ENCODE data around the gene SLC35A1. TPM values are rescaled to one million over a fixed set of nuclear protein-coding genes. Genes with fewer than 3 reads are reported as not detected.

SLC35A1 gene
- total RNA-seq, 1 donor from 2014 or later, result 41.0 TPM

DNA sequence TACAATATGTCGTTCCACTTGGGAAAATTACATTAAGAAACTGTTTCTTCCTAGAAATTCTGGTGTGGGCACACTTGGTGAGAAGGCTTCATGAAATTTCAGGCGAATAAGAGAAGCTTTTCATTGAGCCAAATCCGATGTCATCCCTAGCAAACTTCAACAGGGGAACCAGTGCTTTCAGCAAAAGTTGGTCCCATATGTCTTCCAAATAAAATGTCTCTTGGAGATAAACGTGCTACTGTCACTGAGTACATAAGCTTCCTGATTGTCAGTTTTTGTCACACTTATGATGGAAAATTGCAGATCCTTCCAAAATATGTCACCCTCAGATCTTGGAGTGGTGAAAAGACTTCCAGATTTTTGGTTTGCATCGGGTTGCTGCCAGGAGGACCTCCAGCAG lies 31.1 kb upstream of the SLC35A1 start:
- TF ChIP-seq, protein P1, sequence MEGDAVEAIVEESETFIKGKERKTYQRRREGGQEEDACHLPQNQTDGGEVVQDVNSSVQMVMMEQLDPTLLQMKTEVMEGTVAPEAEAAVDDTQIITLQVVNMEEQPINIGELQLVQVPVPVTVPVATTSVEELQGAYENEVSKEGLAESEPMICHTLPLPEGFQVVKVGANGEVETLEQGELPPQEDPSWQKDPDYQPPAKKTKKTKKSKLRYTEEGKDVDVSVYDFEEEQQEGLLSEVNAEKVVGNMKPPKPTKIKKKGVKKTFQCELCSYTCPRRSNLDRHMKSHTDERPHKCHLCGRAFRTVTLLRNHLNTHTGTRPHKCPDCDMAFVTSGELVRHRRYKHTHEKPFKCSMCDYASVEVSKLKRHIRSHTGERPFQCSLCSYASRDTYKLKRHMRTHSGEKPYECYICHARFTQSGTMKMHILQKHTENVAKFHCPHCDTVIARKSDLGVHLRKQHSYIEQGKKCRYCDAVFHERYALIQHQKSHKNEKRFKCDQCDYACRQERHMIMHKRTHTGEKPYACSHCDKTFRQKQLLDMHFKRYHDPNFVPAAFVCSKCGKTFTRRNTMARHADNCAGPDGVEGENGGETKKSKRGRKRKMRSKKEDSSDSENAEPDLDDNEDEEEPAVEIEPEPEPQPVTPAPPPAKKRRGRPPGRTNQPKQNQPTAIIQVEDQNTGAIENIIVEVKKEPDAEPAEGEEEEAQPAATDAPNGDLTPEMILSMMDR (IDR thresholded peaks at IDR 0.05), result no peak
- Histone ChIP-seq H3K36me3 (no peaks in the 10 kb centered on the region), H3K4me3 (no peak overlapping the region), H3K9me3 (no peaks in the 10 kb centered on the region), H3K4me1 (no peaks in the 10 kb centered on the region), H3K27me3 (ENCODE audit: low read depth) (no peaks in the 10 kb centered on the region), H3K27ac (no peak overlapping the region)
- ATAC-seq (no peak), DNase-seq (no peak)
- intact Hi-C loops (cut with DNase I), result no loop called here

DNA sequence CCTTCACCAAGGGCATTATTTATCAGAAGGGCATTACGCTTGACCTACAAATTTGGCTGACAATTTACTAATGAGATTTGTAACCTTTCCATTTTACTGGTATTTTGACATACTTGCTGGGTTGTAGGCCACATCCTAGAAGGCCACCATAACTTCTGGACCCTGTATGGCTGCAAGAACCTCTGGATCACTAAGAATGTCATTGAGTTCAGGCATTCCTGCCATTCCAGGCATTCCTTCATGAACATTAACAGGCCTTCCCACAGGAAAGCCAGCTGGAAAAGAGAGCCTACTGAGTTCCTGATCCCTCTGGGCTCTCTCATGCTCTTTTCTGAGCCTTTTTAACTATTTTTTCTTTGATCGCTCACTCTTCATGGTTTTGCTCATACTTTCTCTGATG lies 28.4 kb upstream of the SLC35A1 start:
- intact Hi-C loops (cut with DNase I), result no loop called here
- no peak overlapping the region for H3K4me3 ChIP-seq
- no peaks in the 10 kb centered on the region for H3K9me3 ChIP-seq
- no peak overlapping the region for H3K27ac ChIP-seq
- no peaks in the 10 kb centered on the region for H3K36me3 ChIP-seq
- DNase-seq, result no peak
- no peak for ATAC-seq
- no peaks in the 10 kb centered on the region for H3K27me3 ChIP-seq (ENCODE audit: low read depth)
- no peaks in the 10 kb centered on the region for H3K4me1 ChIP-seq
- TF ChIP-seq, protein P1 (IDR thresholded peaks at IDR 0.05), result no peak

GRCh38 chr6:87465051-87465450 lies 7.7 kb upstream of the SLC35A1 start:
- TF ChIP-seq, protein P1 (IDR thresholded peaks at IDR 0.05), result no peak
- Histone ChIP-seq H3K9me3 (no peaks in the 10 kb centered on the region), H3K4me3 (no peak overlapping the region), H3K27me3 (ENCODE audit: low read depth) (no peaks in the 10 kb centered on the region), H3K27ac (no peak overlapping the region), H3K4me1 (no peaks in the 10 kb centered on the region), H3K36me3 (no peaks in the 10 kb centered on the region)
- DNase-seq, result no peak
- intact Hi-C loops (cut with DNase I), result no loop called here
- ATAC-seq, result no peak

GRCh38 chr6:87473419-87473903 lies 687 bp downstream of the SLC35A1 start:
- Histone ChIP-seq H3K27me3 (ENCODE audit: low read depth) (no peaks in the 10 kb centered on the region), H3K4me3 (peak overlapping the region; percentile 82), H3K9me3 (no peaks in the 10 kb centered on the region), H3K4me1 (peaks cover 35% of the 10 kb centered on the region), H3K27ac (peak overlapping the region; percentile 98), H3K36me3 (peaks cover 13% of the 10 kb centered on the region)
- peak; percentile 74 to 76 for ATAC-seq
- intact Hi-C loops (cut with DNase I), result no loop called here
- TF ChIP-seq, protein P1 (IDR thresholded peaks at IDR 0.05), result no peak
- peak; percentile 53 for DNase-seq

DNA sequence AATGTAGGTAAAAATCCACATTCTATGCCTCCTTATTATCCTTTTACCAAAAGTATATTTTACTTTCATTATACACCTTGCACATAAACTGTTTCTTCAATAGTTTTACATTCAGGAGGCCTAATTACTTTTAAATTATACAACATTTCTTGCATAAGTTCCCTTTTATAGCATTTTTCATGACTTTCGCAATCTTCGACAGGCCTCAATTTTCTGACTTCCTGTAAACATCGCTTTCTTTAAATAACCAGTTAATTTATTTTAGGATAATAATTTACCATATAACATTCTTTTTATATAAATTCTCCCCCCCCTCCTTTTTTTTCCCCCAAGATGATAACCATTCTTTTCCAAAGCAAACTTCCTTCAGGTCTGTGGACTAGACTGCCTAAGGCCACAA lies 9.2 kb downstream of the SLC35A1 start:
- intact Hi-C loops (cut with DNase I), result no loop called here
- H3K4me1 ChIP-seq, result peaks cover 8% of the 10 kb centered on the region
- no peak overlapping the region for H3K4me3 ChIP-seq
- peaks cover 17% of the 10 kb centered on the region for H3K36me3 ChIP-seq
- no peaks in the 10 kb centered on the region for H3K9me3 ChIP-seq
- no peak for ATAC-seq
- H3K27ac ChIP-seq, result no peak overlapping the region
- no peaks in the 10 kb centered on the region for H3K27me3 ChIP-seq (ENCODE audit: low read depth)
- no peak for DNase-seq
- TF ChIP-seq, protein P1 (IDR thresholded peaks at IDR 0.05), result no peak

GRCh38 chr6:87482366-87482765 lies 9.6 kb downstream of the SLC35A1 start:
- Histone ChIP-seq H3K36me3 (peaks cover 16% of the 10 kb centered on the region), H3K4me1 (peaks cover 8% of the 10 kb centered on the region), H3K27ac (no peak overlapping the region), H3K27me3 (ENCODE audit: low read depth) (no peaks in the 10 kb centered on the region), H3K9me3 (no peaks in the 10 kb centered on the region), H3K4me3 (no peak overlapping the region)
- ATAC-seq (peak in 1 of 2 donors; percentile 76), DNase-seq (no peak)
- TF ChIP-seq, protein P1 (IDR thresholded peaks at IDR 0.05), result no peak
- intact Hi-C loops (cut with DNase I), result no loop called here

All from lower lobe of right lung (tissue), 2 donors.